K562 (cell line): ENCODE data around the gene HAUS3. TPM values are rescaled to one million over a fixed set of nuclear protein-coding genes. Genes with fewer than 3 reads are reported as not detected.

Experiments
- BCOR ChIP-seq: fragments of 450-650 bp; IDR thresholded peaks from 2 replicates; pipeline ENCODE4 v1.6.1; 2016
- EP400 ChIP-seq: fragments of 450-650 bp; IDR thresholded peaks from 2 replicates; pipeline ENCODE4 v1.6.1; 2017; ENCODE audit warnings: antibody characterized with exemption, mild to moderate bottlenecking, moderate library complexity
- ETV5 ChIP-seq: sonication (generic); formaldehyde crosslinking; IDR thresholded peaks from 2 replicates; pipeline ENCODE4 v1.4.0; 2020; ENCODE audit warnings: low read depth, mild to moderate bottlenecking, missing genetic modification reagents
- HDGF ChIP-seq: fragments of 450-650 bp; IDR thresholded peaks from 2 replicates; pipeline ENCODE4 v1.6.1; 2016
- HMG20B ChIP-seq: fragments of 250-450 bp; sonication (Bioruptor Pico); IDR thresholded peaks from 2 replicates; pipeline ENCODE4 v1.5.0; 2021; ENCODE audit warnings: mild to moderate bottlenecking
- JUNB ChIP-seq: fragments of 450-650 bp; formaldehyde crosslinking; conservative IDR thresholded peaks from 2 replicates; pipeline ENCODE4 v1.4.0; 2020; ENCODE audit warnings: mild to moderate bottlenecking
- KDM2B ChIP-seq: fragments of 250-450 bp; sonication (Bioruptor Pico); IDR thresholded peaks from 2 replicates; pipeline ENCODE4 v1.8.0; 2021; ENCODE audit warnings: mild to moderate bottlenecking, moderate library complexity
- MTA2 ChIP-seq: fragments of 450-650 bp; IDR thresholded peaks from 2 replicates; pipeline ENCODE4 v1.6.1; 2016; ENCODE audit warnings: low read depth
- MYC ChIP-seq, 2 experiments: fragments of 250-450 bp in 1 of 2; sonication (Bioruptor Pico) in 1 of 2; IDR thresholded peaks; 2 replicates each; pipeline versions ENCODE4 v1.5.1 to v1.6.1; 2012 to 2021; ENCODE audit warnings: low read depth in 2 of 2, borderline replicate concordance in 1 of 2, improper control_type of control experiment in 1 of 2, low read length in 1 of 2, mild to moderate bottlenecking in 1 of 2, moderate library complexity in 1 of 2
- NONO ChIP-seq, 2 experiments: fragments of 200-400 bp in 1 of 2; fragments of 450-650 bp in 1 of 2; formaldehyde crosslinking in 1 of 2; IDR thresholded peaks; 2 replicates each; pipeline ENCODE4 v1.6.1; 2017; ENCODE audit warnings: low read depth in 2 of 2, mild to moderate bottlenecking in 2 of 2, moderate library complexity in 2 of 2, low read length in 1 of 2
- SP1 ChIP-seq: sonication (generic); formaldehyde crosslinking; IDR thresholded peaks from 2 replicates; pipeline ENCODE4 v1.8.1; 2022; ENCODE audit warnings: mild to moderate bottlenecking, missing genetic modification reagents
- SP2 ChIP-seq: IDR thresholded peaks from 2 replicates; pipeline ENCODE4 v1.6.1; 2011; ENCODE audit warnings: mild to moderate bottlenecking, low read depth, low read length, moderate library complexity; ENCODE audit not compliant: poor library complexity, severe bottlenecking; ENCODE audit errors: extremely low read depth
- ZBTB5 ChIP-seq: fragments of 450-650 bp; IDR thresholded peaks from 2 replicates; pipeline ENCODE4 v1.6.1; 2017; ENCODE audit warnings: antibody characterized with exemption
- ZFX ChIP-seq: sonication (generic); formaldehyde crosslinking; IDR thresholded peaks from 2 replicates; pipeline ENCODE4 v1.8.0; 2022; ENCODE audit warnings: mild to moderate bottlenecking, missing genetic modification reagents, moderate library complexity
- polyA plus RNA-seq, 8 experiments: library from polyadenylated mRNA; depleted of rRNA in 4 of 8; stranded (reverse) in 5 of 8; unstranded in 3 of 8; fragments of >200 nt; fragmentation: Nextera tagmentation in 2 of 8; fragmentation: Illumina TruSeq in 1 of 8; extraction: Ambion mirVana in 2 of 8; extraction: Trizol in 1 of 8; gene quantifications; 2 replicates each; pipeline versions ENCODE4 v1.2.1 to v1.2.3, GENCODE V29; 2011 to 2014; ENCODE audit warnings: inconsistent platforms in 1 of 8, missing spikeins in 1 of 8
- total RNA-seq, 7 experiments: library from RNA; depleted of rRNA in 6 of 7; stranded (reverse); fragments of >200 nt in 6 of 7; fragmentation: Illumina TruSeq in 2 of 7; extraction: Trizol in 2 of 7; gene quantifications; 2 replicates each; pipeline versions ENCODE4 v1.2.1 to v1.2.3, GENCODE V29; 2011 to 2021; ENCODE audit warnings: low replicate concordance in 1 of 7
- TF ChIP-seq, protein P1 (sequence below): fragments of 250-450 bp; sonication (Bioruptor Pico); IDR thresholded peaks from 2 replicates; pipeline ENCODE4 v1.4.0; 2020; ENCODE audit warnings: mild to moderate bottlenecking, moderate library complexity
- TF ChIP-seq, protein P2 (sequence below), 2 experiments: fragments of 450-650 bp; conservative IDR thresholded peaks; 2 replicates each; pipeline ENCODE4 v1.6.1; 2017; ENCODE audit warnings: mild to moderate bottlenecking in 2 of 2, moderate library complexity in 2 of 2
- TF ChIP-seq, protein P3 (sequence below), 2 experiments: fragments of 200-800 bp in 1 of 2; sonication (Bioruptor generic) in 1 of 2; sonication (generic) in 1 of 2; formaldehyde crosslinking in 1 of 2; IDR thresholded peaks in 1 of 2; conservative IDR thresholded peaks in 1 of 2; 2 replicates each; pipeline versions ENCODE4 v1.5.0 to v1.6.1; 2016 to 2020; ENCODE audit warnings: missing compliant biosample characterization in 1 of 2, missing genetic modification characterization in 1 of 2, missing genetic modification reagents in 1 of 2
- TF ChIP-seq, protein P4 (sequence below): fragments of 200-800 bp; sonication (Bioruptor generic); IDR thresholded peaks from 2 replicates; pipeline ENCODE4 v1.6.1; 2017; ENCODE audit warnings: missing genetic modification characterization, missing compliant biosample characterization

Gene HAUS3
- total and polyA plus RNA-seq, 9 of the 15 experiments (the other 6 are each of a cell fraction or from before 2014, with no cell fraction given), result 8.9 to 25.7 (median 21.5) TPM

GRCh38 chr4:2261110-2261852 is 19.4 kb upstream of the HAUS3 start (continued):
- TF ChIP-seq, protein P1, sequence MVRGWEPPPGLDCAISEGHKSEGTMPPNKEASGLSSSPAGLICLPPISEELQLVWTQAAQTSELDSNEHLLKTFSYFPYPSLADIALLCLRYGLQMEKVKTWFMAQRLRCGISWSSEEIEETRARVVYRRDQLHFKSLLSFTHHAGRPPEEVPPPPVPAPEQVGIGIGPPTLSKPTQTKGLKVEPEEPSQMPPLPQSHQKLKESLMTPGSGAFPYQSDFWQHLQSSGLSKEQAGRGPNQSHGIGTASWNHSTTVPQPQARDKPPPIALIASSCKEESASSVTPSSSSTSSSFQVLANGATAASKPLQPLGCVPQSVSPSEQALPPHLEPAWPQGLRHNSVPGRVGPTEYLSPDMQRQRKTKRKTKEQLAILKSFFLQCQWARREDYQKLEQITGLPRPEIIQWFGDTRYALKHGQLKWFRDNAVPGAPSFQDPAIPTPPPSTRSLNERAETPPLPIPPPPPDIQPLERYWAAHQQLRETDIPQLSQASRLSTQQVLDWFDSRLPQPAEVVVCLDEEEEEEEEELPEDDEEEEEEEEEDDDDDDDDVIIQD (CRISPR knock-in tag), result no peak
- TF ChIP-seq SP2 (no peak), NONO (IDR thresholded peaks at IDR 0.05; ENCODE audit: low read depth in 2 of 2, low read length in 1 of 2) (0 out of 4 replicates have a peak, but pooled peaks of 1 of the 2 experiments have one; percentile 18), KDM2B (CRISPR knock-in tag) (0 out of 2 replicates have a peak, but pooled peaks have one; percentile 14), EP400 (peak; percentile 86), ZFX (CRISPR knock-in tag) (peak; percentile 74), HMG20B (no peak), HDGF (no peak), MYC (IDR thresholded peaks at IDR 0.05; ENCODE audit: low read depth, low read length) (peak; percentile 61), MYC (CRISPR knock-in tag; IDR thresholded peaks at IDR 0.05; ENCODE audit: borderline replicate concordance, low read depth) (no peak), ETV5 (CRISPR knock-in tag) (no peak), ZBTB5 (no peak), BCOR (no peak), JUNB (CRISPR knock-in tag) (no peak), MTA2 (no peak), SP1 (CRISPR knock-in tag) (peak; percentile 50; the same call in 1 of the 2 replicates)
- TF ChIP-seq, protein P2, sequence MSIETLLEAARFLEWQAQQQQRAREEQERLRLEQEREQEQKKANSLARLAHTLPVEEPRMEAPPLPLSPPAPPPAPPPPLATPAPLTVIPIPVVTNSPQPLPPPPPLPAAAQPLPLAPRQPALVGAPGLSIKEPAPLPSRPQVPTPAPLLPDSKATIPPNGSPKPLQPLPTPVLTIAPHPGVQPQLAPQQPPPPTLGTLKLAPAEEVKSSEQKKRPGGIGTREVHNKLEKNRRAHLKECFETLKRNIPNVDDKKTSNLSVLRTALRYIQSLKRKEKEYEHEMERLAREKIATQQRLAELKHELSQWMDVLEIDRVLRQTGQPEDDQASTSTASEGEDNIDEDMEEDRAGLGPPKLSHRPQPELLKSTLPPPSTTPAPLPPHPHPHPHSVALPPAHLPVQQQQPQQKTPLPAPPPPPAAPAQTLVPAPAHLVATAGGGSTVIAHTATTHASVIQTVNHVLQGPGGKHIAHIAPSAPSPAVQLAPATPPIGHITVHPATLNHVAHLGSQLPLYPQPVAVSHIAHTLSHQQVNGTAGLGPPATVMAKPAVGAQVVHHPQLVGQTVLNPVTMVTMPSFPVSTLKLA (conservative IDR thresholded peaks at IDR 0.05), result peak; percentile 93 to 97
- TF ChIP-seq, protein P3, sequence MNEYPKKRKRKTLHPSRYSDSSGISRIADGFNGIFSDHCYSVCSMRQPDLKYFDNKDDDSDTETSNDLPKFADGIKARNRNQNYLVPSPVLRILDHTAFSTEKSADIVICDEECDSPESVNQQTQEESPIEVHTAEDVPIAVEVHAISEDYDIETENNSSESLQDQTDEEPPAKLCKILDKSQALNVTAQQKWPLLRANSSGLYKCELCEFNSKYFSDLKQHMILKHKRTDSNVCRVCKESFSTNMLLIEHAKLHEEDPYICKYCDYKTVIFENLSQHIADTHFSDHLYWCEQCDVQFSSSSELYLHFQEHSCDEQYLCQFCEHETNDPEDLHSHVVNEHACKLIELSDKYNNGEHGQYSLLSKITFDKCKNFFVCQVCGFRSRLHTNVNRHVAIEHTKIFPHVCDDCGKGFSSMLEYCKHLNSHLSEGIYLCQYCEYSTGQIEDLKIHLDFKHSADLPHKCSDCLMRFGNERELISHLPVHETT (CRISPR knock-in tag; conservative IDR thresholded peaks at IDR 0.05 in 1 of 2, IDR thresholded peaks at IDR 0.05 in 1 of 2), result peak in 1 of 2 experiments; percentile 59; a peak in 2 of 4 replicates
- TF ChIP-seq, protein P4, sequence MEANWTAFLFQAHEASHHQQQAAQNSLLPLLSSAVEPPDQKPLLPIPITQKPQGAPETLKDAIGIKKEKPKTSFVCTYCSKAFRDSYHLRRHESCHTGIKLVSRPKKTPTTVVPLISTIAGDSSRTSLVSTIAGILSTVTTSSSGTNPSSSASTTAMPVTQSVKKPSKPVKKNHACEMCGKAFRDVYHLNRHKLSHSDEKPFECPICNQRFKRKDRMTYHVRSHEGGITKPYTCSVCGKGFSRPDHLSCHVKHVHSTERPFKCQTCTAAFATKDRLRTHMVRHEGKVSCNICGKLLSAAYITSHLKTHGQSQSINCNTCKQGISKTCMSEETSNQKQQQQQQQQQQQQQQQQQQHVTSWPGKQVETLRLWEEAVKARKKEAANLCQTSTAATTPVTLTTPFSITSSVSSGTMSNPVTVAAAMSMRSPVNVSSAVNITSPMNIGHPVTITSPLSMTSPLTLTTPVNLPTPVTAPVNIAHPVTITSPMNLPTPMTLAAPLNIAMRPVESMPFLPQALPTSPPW (CRISPR knock-in tag), result peak; percentile 90
